ENCODE data around the gene LIN28B.
"Not testable (repeated sequence)": the region's sequence is repeated elsewhere in the genome, so short reads cannot be mapped to it uniquely, and the experiment has no call there.

DNA sequence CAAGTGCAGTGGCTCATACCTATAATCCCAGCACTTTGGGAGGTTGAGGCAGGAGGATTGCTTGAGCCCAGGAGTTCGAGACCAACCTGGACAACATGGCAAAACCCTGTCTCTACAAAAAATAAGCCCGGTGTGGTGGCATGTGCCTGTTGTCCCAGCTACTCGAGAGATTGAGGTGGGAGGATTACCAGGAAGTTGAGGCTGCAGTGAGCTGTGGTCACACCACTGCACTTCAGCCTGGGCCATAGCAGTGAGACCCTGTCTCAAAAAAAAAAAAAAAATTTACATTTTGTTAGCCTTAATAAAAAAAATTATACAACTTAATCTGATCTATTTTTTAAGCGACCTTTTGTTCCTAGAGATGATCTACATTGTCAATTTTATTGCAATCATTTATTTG, 56.6 kb downstream of the LIN28B start:
- TF ChIP-seq POLR2AphosphoS5 (IDR thresholded peaks at IDR 0.05; ENCODE audit: low read depth, low read length); TAF1 (IDR thresholded peaks at IDR 0.05; ENCODE audit: borderline replicate concordance, low read depth, low read length); POLR2A (IDR thresholded peaks at IDR 0.05; ENCODE audit: low read depth, low read length): not testable (repeated sequence)
